H1 (cell line): ENCODE measurements around the gene LAMA3. TPM values are rescaled to one million over a fixed set of nuclear protein-coding genes. Genes with fewer than 3 reads are reported as not detected.

Source experiments
- CTCF ChIA-PET: fragments of 300-600 bp; sonication (Branson Sonifier 250); formaldehyde crosslinking; loops from one replicate; lab custom pipeline; 2021; ENCODE audit not compliant: partially characterized antibody; lab: Charles Lee
- POLR2A ChIA-PET: fragments of 300-600 bp; sonication (Branson Sonifier 250); formaldehyde crosslinking; loops from one replicate; lab custom pipeline; 2021; ENCODE audit warnings: inconsistent platforms; ENCODE audit not compliant: partially characterized antibody; lab: Charles Lee
- DNase-seq, 2 experiments: peaks; one replicate each; pipeline versions ENCODE4 v3.0.0 to v3.0.0-alpha.2; 2010 to 2022; ENCODE audit warnings: low spot score in 2 of 2, low read depth in 1 of 2, mixed read lengths in 1 of 2
- FAIRE-seq: peaks from 2 replicates; lab custom pipeline; 2011; peaks lifted over from hg19 to GRCh38; lab: Jason Lieb, UNC
- H2AFZ ChIP-seq: 2 replicates; pipeline ENCODE4 v1.8.1; 2012; ENCODE audit warnings: low read length, inconsistent platforms
- H2AK5ac ChIP-seq: 2 replicates; pipeline ENCODE4 v1.6.1; 2013; ENCODE audit warnings: low read depth, low read length
- H2BK120ac ChIP-seq: replicated peaks from 2 replicates; pipeline ENCODE3; 2013; ENCODE audit warnings: low read depth, low read length, inconsistent platforms
- H2BK12ac ChIP-seq: 2 replicates; pipeline ENCODE4 v1.6.1; 2013; ENCODE audit warnings: low read depth, low read length
- H2BK15ac ChIP-seq: 2 replicates; pipeline ENCODE4 v1.6.1; 2013; ENCODE audit warnings: low read length
- H2BK20ac ChIP-seq: 2 replicates; pipeline ENCODE4 v1.6.1; 2013; ENCODE audit warnings: low read length
- H2BK5ac ChIP-seq: 2 replicates; pipeline ENCODE4 v1.6.1; 2013; ENCODE audit warnings: low read depth, low read length
- H3K14ac ChIP-seq: 2 replicates; pipeline ENCODE4 v1.6.1; 2013; ENCODE audit warnings: inconsistent platforms; ENCODE audit not compliant: insufficient read length
- H3K18ac ChIP-seq: 2 replicates; pipeline ENCODE4 v1.6.1; 2013; ENCODE audit warnings: low read length; ENCODE audit errors: extremely low read depth
- H3K23ac ChIP-seq: 2 replicates; pipeline ENCODE4 v1.6.1; 2013; ENCODE audit warnings: inconsistent platforms; ENCODE audit not compliant: insufficient read length
- H3K23me2 ChIP-seq: 2 replicates; pipeline ENCODE4 v1.6.1; 2013; ENCODE audit warnings: low read depth, low read length
- H3K27ac ChIP-seq: 2 replicates; pipeline ENCODE4 v1.6.1; 2011; ENCODE audit warnings: low read depth, low read length, inconsistent platforms
- H3K27me3 ChIP-seq, 4 experiments: replicated peaks in 1 of 4; 1 replicate in 1 of 4; 2 replicates in 3 of 4; pipeline versions ENCODE4 v1.6.1 to v1.8.1; 2011 to 2013; ENCODE audit warnings: low read length in 3 of 4, mild to moderate bottlenecking in 3 of 4, inconsistent platforms in 2 of 4, mixed read lengths in 2 of 4, moderate library complexity in 1 of 4; ENCODE audit not compliant: control insufficient read depth in 3 of 4, insufficient read depth in 3 of 4; ENCODE audit errors: extremely low read depth in 1 of 4
- H3K36me3 ChIP-seq, 4 experiments: 2 replicates each; pipeline versions ENCODE4 v1.6.1 to v1.8.1; 2011 to 2013; ENCODE audit warnings: mild to moderate bottlenecking in 4 of 4, low read length in 3 of 4, moderate library complexity in 2 of 4, control low read depth in 1 of 4, inconsistent platforms in 1 of 4; ENCODE audit not compliant: insufficient read depth in 4 of 4, control insufficient read depth in 2 of 4
- H3K4ac ChIP-seq: replicated peaks from 2 replicates; pipeline ENCODE3; 2013; ENCODE audit warnings: low read length, low read depth, mixed read lengths, inconsistent platforms; ENCODE audit not compliant: insufficient read length
- H3K4me1 ChIP-seq, 4 experiments: replicated peaks in 1 of 4; 1 replicate in 1 of 4; 2 replicates in 3 of 4; pipeline versions ENCODE4 v1.6.1 to v1.8.1; 2011 to 2013; ENCODE audit warnings: low read length in 3 of 4, inconsistent platforms in 2 of 4, mixed read lengths in 1 of 4; ENCODE audit not compliant: insufficient read depth in 4 of 4, control insufficient read depth in 3 of 4
- H3K4me2 ChIP-seq, 2 experiments: 2 replicates each; pipeline versions ENCODE4 v1.6.1 to v1.8.1; 2011 to 2013; ENCODE audit warnings: low read depth in 2 of 2, low read length in 2 of 2, control low read depth in 1 of 2, inconsistent platforms in 1 of 2, mild to moderate bottlenecking in 1 of 2; ENCODE audit not compliant: insufficient read depth in 1 of 2
- H3K4me3 ChIP-seq, 4 experiments: fragments of 200-600, 300-600 bp in 1 of 4; sonication (generic), shearing (Covaris generic), sonication (Bioruptor Twin) in 1 of 4; 2 replicates each; pipeline versions ENCODE4 v1.5.1 to v1.8.1; 2011 to 2016; ENCODE audit warnings: low read length in 4 of 4, low read depth in 3 of 4, control low read depth in 2 of 4, inconsistent platforms in 2 of 4, mild to moderate bottlenecking in 2 of 4, mixed read lengths in 1 of 4, moderate library complexity in 1 of 4; ENCODE audit not compliant: insufficient read depth in 2 of 4; ENCODE audit errors: extremely low read depth in 1 of 4
- H3K56ac ChIP-seq: replicated peaks from 2 replicates; pipeline ENCODE3; 2013; ENCODE audit warnings: low read depth, mild to moderate bottlenecking, mixed read lengths, low read length, inconsistent platforms; ENCODE audit not compliant: insufficient read length
- H3K79me1 ChIP-seq: 2 replicates; pipeline ENCODE4 v1.6.1; 2013; ENCODE audit warnings: low read depth, low read length, control low read depth
- H3K79me2 ChIP-seq, 2 experiments: 2 replicates each; pipeline versions ENCODE4 v1.6.1 to v1.8.1; 2012 to 2013; ENCODE audit warnings: low read length in 2 of 2, mild to moderate bottlenecking in 2 of 2, inconsistent platforms in 1 of 2; ENCODE audit not compliant: insufficient read depth in 2 of 2, control insufficient read depth in 1 of 2
- H3K9ac ChIP-seq, 4 experiments: replicated peaks in 1 of 4; 1 replicate in 1 of 4; 2 replicates in 3 of 4; pipeline versions ENCODE4 v1.6.1 to v1.8.1; 2011 to 2013; ENCODE audit warnings: low read depth in 3 of 4, low read length in 3 of 4, control low read depth in 2 of 4, mild to moderate bottlenecking in 2 of 4, moderate library complexity in 2 of 4, inconsistent platforms in 1 of 4; ENCODE audit errors: extremely low read depth in 1 of 4
- H3K9me3 ChIP-seq, 2 experiments: 2 replicates each; pipeline versions ENCODE4 v1.6.1 to v1.8.1; 2012 to 2013; ENCODE audit warnings: mild to moderate bottlenecking in 2 of 2, moderate library complexity in 2 of 2, control low read depth in 1 of 2, inconsistent platforms in 1 of 2, low read depth in 1 of 2, low read length in 1 of 2, mixed read lengths in 1 of 2; ENCODE audit not compliant: insufficient read depth in 2 of 2
- H4K20me1 ChIP-seq, 2 experiments: replicated peaks in 1 of 2; 2 replicates each; pipeline versions ENCODE3 to v1.8.1; 2011 to 2013; ENCODE audit warnings: inconsistent platforms in 2 of 2, low read length in 2 of 2, mild to moderate bottlenecking in 1 of 2; ENCODE audit not compliant: insufficient read depth in 2 of 2, control insufficient read depth in 1 of 2
- H4K5ac ChIP-seq: 2 replicates; pipeline ENCODE4 v1.6.1; 2013; ENCODE audit warnings: low read length, low read depth, mixed read lengths, inconsistent platforms; ENCODE audit not compliant: insufficient read length
- H4K8ac ChIP-seq: 2 replicates; pipeline ENCODE4 v1.8.0; 2013; ENCODE audit warnings: mild to moderate bottlenecking, moderate library complexity, low read length, inconsistent platforms; ENCODE audit not compliant: insufficient read depth; ENCODE audit errors: extremely low read depth
- H4K91ac ChIP-seq: replicated peaks from 2 replicates; pipeline ENCODE3; 2013; ENCODE audit warnings: low read length, mixed read lengths, inconsistent platforms; ENCODE audit not compliant: insufficient read length
- CBX8 ChIP-seq: fragments of 300-800, 300-1000 bp; sonication (generic); IDR thresholded peaks from 2 replicates; pipeline ENCODE4 v1.7.1; 2016; ENCODE audit warnings: low read depth, low read length, borderline replicate concordance
- GABPA ChIP-seq: IDR thresholded peaks from 2 replicates; pipeline ENCODE4 v1.6.1; 2011; ENCODE audit warnings: mild to moderate bottlenecking, low read length, moderate library complexity, borderline replicate concordance; ENCODE audit not compliant: insufficient read depth
- KDM4A ChIP-seq: IDR thresholded peaks from one replicate; pipeline ENCODE4 v1.7.1; 2012; ENCODE audit warnings: low read depth, mild to moderate bottlenecking, moderate library complexity, low read length, inconsistent platforms; ENCODE audit not compliant: severe bottlenecking
- NANOG ChIP-seq: IDR thresholded peaks from 2 replicates; pipeline ENCODE4 v1.6.1; 2011; ENCODE audit warnings: low read length, low read depth, mild to moderate bottlenecking, inconsistent platforms; ENCODE audit not compliant: insufficient read depth, poor library complexity, severe bottlenecking
- POLR2A ChIP-seq, 2 experiments: IDR thresholded peaks; 1 replicate in 1 of 2; 2 replicates in 1 of 2; pipeline ENCODE4 v1.6.1; 2011; ENCODE audit warnings: low read depth in 2 of 2, low read length in 2 of 2, mild to moderate bottlenecking in 2 of 2; ENCODE audit errors: control extremely low read depth in 1 of 2
- RBBP5 ChIP-seq: IDR thresholded peaks from 2 replicates; pipeline ENCODE4 v1.7.1; 2012; ENCODE audit warnings: low read depth, mild to moderate bottlenecking, inconsistent platforms, low read length, moderate library complexity, borderline replicate concordance
- SRF ChIP-seq: IDR thresholded peaks from 2 replicates; pipeline ENCODE4 v1.6.1; 2011; ENCODE audit warnings: mild to moderate bottlenecking, low read depth, low read length, moderate library complexity
- TBP ChIP-seq: IDR thresholded peaks from 2 replicates; pipeline ENCODE4 v1.6.1; 2011; ENCODE audit warnings: low read depth, low read length, improper control_type of control experiment
- ZNF274 ChIP-seq: IDR thresholded peaks from 2 replicates; pipeline ENCODE4 v1.7.0; 2012; ENCODE audit warnings: low read length, borderline replicate concordance; ENCODE audit errors: extremely low read depth
- WGBS, 2 experiments: shearing (Covaris generic) in 1 of 2; methylation state at CpG; one replicate each; pipeline versions ENCODE4 v1.1.6 to v1.1.7; 2013 to 2015; ENCODE audit warnings: low lambda C conversion rate in 2 of 2, mixed read lengths in 2 of 2, inconsistent platforms in 1 of 2, low coverage in 1 of 2, missing lambda C conversion rate in 1 of 2; ENCODE audit not compliant: insufficient replicate concordance in 2 of 2, insufficient coverage in 1 of 2, insufficient read length in 1 of 2; ENCODE audit errors: extremely low coverage in 1 of 2, missing lambda C conversion rate in 1 of 2; 5-methylcytosine and 5-hydroxymethylcytosine counted together
- polyA plus RNA-seq, 7 experiments: library from polyadenylated mRNA; depleted of rRNA in 3 of 7; stranded (reverse) in 5 of 7; unstranded in 2 of 7; fragments of >200 nt in 5 of 7; fragments of 200-250 nt in 2 of 7; gene quantifications; 1 replicate in 5 of 7; 2 replicates in 1 of 7; 4 replicates in 1 of 7; pipeline versions ENCODE4 v1.2.1 to v1.2.3, GENCODE V29; 2011 to 2013; ENCODE audit warnings: missing spikeins in 2 of 7, mixed read lengths in 2 of 7
- total RNA-seq: library from RNA; stranded (reverse); fragmentation: NEBNext Ultra II Directional; extraction: Animal tissue kit (Norgen Biotek cat#: 25700); gene quantifications from 2 replicates; pipeline ENCODE4 v1.2.1, GENCODE V29; 2021
- TF ChIP-seq, protein P1 (sequence below): IDR thresholded peaks from 2 replicates; pipeline ENCODE4 v1.6.1; 2012; ENCODE audit warnings: low read length, inconsistent platforms

The LAMA3 gene
- total and polyA plus RNA-seq, 2 of the 8 experiments (the other 6 are each of a cell fraction or from before 2014, with no cell fraction given): 0.76 to 5.0 TPM

DNA sequence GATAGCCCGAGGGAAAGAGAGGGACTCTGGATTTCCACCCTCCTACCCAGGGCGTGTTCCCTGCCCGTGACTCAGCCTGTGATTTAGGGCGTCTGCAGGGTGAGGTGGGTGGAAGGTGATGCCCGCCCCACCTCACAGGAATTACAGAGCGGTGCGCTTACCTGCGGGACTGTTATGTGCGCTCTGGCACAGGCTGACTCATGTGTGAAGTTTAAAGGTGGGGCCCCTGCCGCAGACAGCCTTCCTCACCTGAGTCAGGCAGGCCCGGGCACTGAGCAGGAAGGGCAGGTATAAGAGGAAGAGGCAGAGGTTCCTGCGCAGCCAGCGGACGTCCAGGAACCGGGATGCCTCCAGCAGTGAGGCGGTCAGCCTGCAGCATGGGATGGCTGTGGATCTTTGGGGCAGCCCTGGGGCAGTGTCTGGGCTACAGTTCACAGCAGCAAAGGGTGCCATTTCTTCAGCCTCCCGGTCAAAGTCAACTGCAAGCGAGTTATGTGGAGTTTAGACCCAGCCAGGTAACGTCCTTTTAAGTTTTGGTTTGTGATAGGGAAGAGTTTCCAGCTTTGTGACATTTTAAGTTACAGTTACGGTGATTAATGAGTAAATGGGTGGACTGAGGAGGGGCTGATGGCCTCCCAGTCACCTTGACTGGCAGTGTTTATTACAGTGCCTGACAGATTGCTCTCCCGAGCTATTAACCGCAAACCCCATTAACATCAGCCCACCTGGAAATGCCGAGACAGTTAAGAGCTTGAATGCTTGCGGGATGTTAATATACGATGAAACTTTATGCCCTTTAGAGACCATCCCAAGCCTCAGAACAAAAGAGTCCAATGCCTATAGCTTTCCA lies 183.7 kb downstream of the LAMA3 start:
- ChIA-PET POLR2A (interaction anchor here (0.6 kb wide), 1 partner anchor 77 kb away, joined by 3 read pairs; no protein-coding TSS in a partner anchor), CTCF (interaction anchor here (0.8 kb wide), 1 partner anchor 46 kb away, joined by 3 read pairs; no protein-coding TSS in a partner anchor)
- H3K18ac ChIP-seq: no peak overlapping the region
- no peak overlapping the region for H3K27ac ChIP-seq
- H4K8ac ChIP-seq: no peak overlapping the region
- H3K79me1 ChIP-seq: no peaks in the 10 kb centered on the region
- H2BK120ac ChIP-seq: no peak overlapping the region
- H3K36me3 ChIP-seq: no peaks in the 10 kb centered on the region
- H3K14ac ChIP-seq: no peak overlapping the region
- no peaks in the 10 kb centered on the region for H4K20me1 ChIP-seq
- H3K4me3 ChIP-seq: no peak overlapping the region
- H2BK5ac ChIP-seq: no peak overlapping the region
- no peak overlapping the region for H2BK12ac ChIP-seq
- no peak overlapping the region for H2AK5ac ChIP-seq
- no peak overlapping the region for H2BK15ac ChIP-seq
- H3K4ac ChIP-seq: no peak overlapping the region
- peak overlapping the region; percentile 48; the same call in 1 of the 2 replicates for H2AFZ ChIP-seq
- H2BK20ac ChIP-seq: peak overlapping the region; percentile 76; the same call in 1 of the 2 replicates
- peaks cover 0 to 4% (median 3%) of the 10 kb centered on the region in 4 experiments; a peak in 4 of 7 replicates for H3K4me1 ChIP-seq
- FAIRE-seq (no peak), DNase-seq (no peak)
- no peaks in the 10 kb centered on the region; the same call in 1 of the 2 replicates for H3K23me2 ChIP-seq
- no peak overlapping the region for H3K56ac ChIP-seq
- no peaks in the 10 kb centered on the region for H3K79me2 ChIP-seq
- no peak overlapping the region for H3K9ac ChIP-seq
- no peaks in the 10 kb centered on the region for H3K27me3 ChIP-seq
- H4K91ac ChIP-seq: peak overlapping the region; percentile 62
- H3K4me2 ChIP-seq: no peak overlapping the region
- H4K5ac ChIP-seq: no peak overlapping the region
- WGBS, 2 experiments: 82% methylated on average over 25 of the region's 25 CpGs; no CpG with 5 or more reads in 1 of the 2 experiments
- H3K23ac ChIP-seq: no peak overlapping the region
- no peaks in the 10 kb centered on the region for H3K9me3 ChIP-seq
- TF ChIP-seq POLR2A (IDR thresholded peaks at IDR 0.05; ENCODE audit: control extremely low read depth in 1 of 2, low read depth in 2 of 2, low read length in 2 of 2): no peak
- TF ChIP-seq ZNF274: no peak
- no peak for TF ChIP-seq TBP
- no peak for TF ChIP-seq CBX8
- TF ChIP-seq SRF: no peak
- TF ChIP-seq, protein P1, sequence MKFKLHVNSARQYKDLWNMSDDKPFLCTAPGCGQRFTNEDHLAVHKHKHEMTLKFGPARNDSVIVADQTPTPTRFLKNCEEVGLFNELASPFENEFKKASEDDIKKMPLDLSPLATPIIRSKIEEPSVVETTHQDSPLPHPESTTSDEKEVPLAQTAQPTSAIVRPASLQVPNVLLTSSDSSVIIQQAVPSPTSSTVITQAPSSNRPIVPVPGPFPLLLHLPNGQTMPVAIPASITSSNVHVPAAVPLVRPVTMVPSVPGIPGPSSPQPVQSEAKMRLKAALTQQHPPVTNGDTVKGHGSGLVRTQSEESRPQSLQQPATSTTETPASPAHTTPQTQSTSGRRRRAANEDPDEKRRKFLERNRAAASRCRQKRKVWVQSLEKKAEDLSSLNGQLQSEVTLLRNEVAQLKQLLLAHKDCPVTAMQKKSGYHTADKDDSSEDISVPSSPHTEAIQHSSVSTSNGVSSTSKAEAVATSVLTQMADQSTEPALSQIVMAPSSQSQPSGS: no peak
- TF ChIP-seq GABPA: no peak
- no peak for TF ChIP-seq RBBP5
- no peak for TF ChIP-seq KDM4A
- TF ChIP-seq NANOG: no peak
